ENCODE measurements around the gene PHRF1. TPM values are rescaled to one million over a fixed set of nuclear protein-coding genes. Genes with fewer than 3 reads are reported as not detected.
A peak's percentile ranks its signal among the peaks of the same experiment; 100 is the strongest.

Gene PHRF1
- total RNA-seq, 1 donor = 27.5 TPM

- Histone ChIP-seq H3K9me3 (ENCODE audit: low read depth, low read length) (no peaks in the 10 kb centered on the region), H3K27ac (ENCODE audit: low read depth, low read length) (no peak overlapping the region), H4K20me1 (ENCODE audit: insufficient read depth, low read length) (peaks cover 23% of the 10 kb centered on the region), H3K36me3 (ENCODE audit: insufficient read depth, low read length) (peaks cover 13% of the 10 kb centered on the region), H2AFZ (ENCODE audit: low read length) (no peak overlapping the region), H3K27me3 (ENCODE audit: insufficient read depth, low read length) (no peaks in the 10 kb centered on the region), H3K4me1 (ENCODE audit: insufficient read depth, low read length) (peaks cover 7% of the 10 kb centered on the region), H3K4me2 (ENCODE audit: insufficient read depth, low read length) (no peak overlapping the region), H3K79me2 (ENCODE audit: insufficient read depth, low read length) (peaks cover 15% of the 10 kb centered on the region), H3K4me3 (ENCODE audit: insufficient read depth, low read length) (no peak overlapping the region)
- DNase-seq (ENCODE audit: insufficient read length, low spot score, missing footprints) = peak; percentile 80
- TF ChIP-seq CTCF (IDR thresholded peaks at IDR 0.05; ENCODE audit: extremely low read depth, low read depth, low read length) = no peak
Measured at GRCh38 chr11:529728-530411, 46.4 kb upstream of the PHRF1 start.

- H2AFZ ChIP-seq (ENCODE audit: low read length) = no peak overlapping the region
- H3K4me2 ChIP-seq (ENCODE audit: insufficient read depth, low read length) = no peak overlapping the region
- DNase-seq (ENCODE audit: insufficient read length, low spot score, missing footprints) = peak; percentile 87
- H3K4me1 ChIP-seq (ENCODE audit: insufficient read depth, low read length) = peaks cover 10% of the 10 kb centered on the region
- no peaks in the 10 kb centered on the region for H3K9me3 ChIP-seq (ENCODE audit: low read depth, low read length)
- peaks cover 13% of the 10 kb centered on the region for H3K36me3 ChIP-seq (ENCODE audit: insufficient read depth, low read length)
- peaks cover 16% of the 10 kb centered on the region for H3K79me2 ChIP-seq (ENCODE audit: insufficient read depth, low read length)
- no peak overlapping the region for H3K27ac ChIP-seq (ENCODE audit: low read depth, low read length)
- H4K20me1 ChIP-seq (ENCODE audit: insufficient read depth, low read length) = peaks cover 23% of the 10 kb centered on the region
- no peak overlapping the region for H3K4me3 ChIP-seq (ENCODE audit: insufficient read depth, low read length)
- TF ChIP-seq CTCF (IDR thresholded peaks at IDR 0.05; ENCODE audit: extremely low read depth, low read depth, low read length) = no peak
- no peaks in the 10 kb centered on the region for H3K27me3 ChIP-seq (ENCODE audit: insufficient read depth, low read length)
Measured at GRCh38 chr11:530960-531831, 45.1 kb upstream of the PHRF1 start.

GRCh38 chr11:531919-532526 is 44.2 kb upstream of the PHRF1 start:
- Histone ChIP-seq H2AFZ (ENCODE audit: low read length) (no peak overlapping the region), H3K36me3 (ENCODE audit: insufficient read depth, low read length) (peaks cover 13% of the 10 kb centered on the region), H3K4me2 (ENCODE audit: insufficient read depth, low read length) (no peak overlapping the region), H3K27me3 (ENCODE audit: insufficient read depth, low read length) (no peaks in the 10 kb centered on the region), H3K4me3 (ENCODE audit: insufficient read depth, low read length) (no peak overlapping the region), H3K9me3 (ENCODE audit: low read depth, low read length) (no peaks in the 10 kb centered on the region), H3K27ac (ENCODE audit: low read depth, low read length) (no peak overlapping the region), H3K79me2 (ENCODE audit: insufficient read depth, low read length) (peaks cover 16% of the 10 kb centered on the region), H4K20me1 (ENCODE audit: insufficient read depth, low read length) (peaks cover 23% of the 10 kb centered on the region), H3K4me1 (ENCODE audit: insufficient read depth, low read length) (peaks cover 15% of the 10 kb centered on the region)
- peak; percentile 92 for DNase-seq (ENCODE audit: insufficient read length, low spot score, missing footprints)
- TF ChIP-seq CTCF (IDR thresholded peaks at IDR 0.05; ENCODE audit: extremely low read depth, low read depth, low read length) = no peak
